GM13976 (cell line): ENCODE measurements around the gene RAB33A.

Experiments
- DNase-seq: peaks from one replicate; pipeline ENCODE4 v3.0.0; 2012; ENCODE audit warnings: low spot score
- in situ Hi-C: fragments of 300-500 bp; cut with MboI; formaldehyde crosslinking; loops from one replicate; pipeline ENCODE4 v1.12.0; 2022; ENCODE audit warnings: low sequenced_read_pairs, mixed read lengths, inconsistent platforms; ENCODE audit not compliant: unreplicated experiment
- TF ChIP-seq, protein P1 (sequence below): IDR thresholded peaks from 2 replicates; pipeline ENCODE4 v1.5.1; 2012; ENCODE audit warnings: borderline replicate concordance, mild to moderate bottlenecking; ENCODE audit not compliant: insufficient read depth; ENCODE audit errors: extremely low read depth, missing control alignments, control extremely low read depth

The RAB33A gene

DNA sequence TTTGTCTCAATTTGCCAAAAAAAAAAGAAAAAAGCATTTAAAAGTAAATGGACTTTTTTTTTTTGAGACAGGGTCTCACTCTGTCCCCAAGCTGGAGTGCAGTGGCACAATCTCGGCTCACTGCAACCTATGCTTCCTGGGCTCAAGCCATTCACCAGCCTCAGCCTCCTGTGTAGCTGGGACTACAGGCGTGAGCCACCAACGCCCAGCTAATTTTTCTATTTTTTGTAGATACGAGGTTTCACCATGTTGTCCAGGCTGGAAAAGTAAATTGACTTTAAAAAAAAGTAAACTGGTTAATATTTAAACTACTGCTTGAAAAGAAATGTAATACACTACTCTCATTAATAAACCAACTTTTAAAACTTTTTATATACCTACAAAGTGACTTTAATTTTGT lies 12.0 kb upstream of the RAB33A start:
- in situ Hi-C loops, result no loop called here
- TF ChIP-seq, protein P1, sequence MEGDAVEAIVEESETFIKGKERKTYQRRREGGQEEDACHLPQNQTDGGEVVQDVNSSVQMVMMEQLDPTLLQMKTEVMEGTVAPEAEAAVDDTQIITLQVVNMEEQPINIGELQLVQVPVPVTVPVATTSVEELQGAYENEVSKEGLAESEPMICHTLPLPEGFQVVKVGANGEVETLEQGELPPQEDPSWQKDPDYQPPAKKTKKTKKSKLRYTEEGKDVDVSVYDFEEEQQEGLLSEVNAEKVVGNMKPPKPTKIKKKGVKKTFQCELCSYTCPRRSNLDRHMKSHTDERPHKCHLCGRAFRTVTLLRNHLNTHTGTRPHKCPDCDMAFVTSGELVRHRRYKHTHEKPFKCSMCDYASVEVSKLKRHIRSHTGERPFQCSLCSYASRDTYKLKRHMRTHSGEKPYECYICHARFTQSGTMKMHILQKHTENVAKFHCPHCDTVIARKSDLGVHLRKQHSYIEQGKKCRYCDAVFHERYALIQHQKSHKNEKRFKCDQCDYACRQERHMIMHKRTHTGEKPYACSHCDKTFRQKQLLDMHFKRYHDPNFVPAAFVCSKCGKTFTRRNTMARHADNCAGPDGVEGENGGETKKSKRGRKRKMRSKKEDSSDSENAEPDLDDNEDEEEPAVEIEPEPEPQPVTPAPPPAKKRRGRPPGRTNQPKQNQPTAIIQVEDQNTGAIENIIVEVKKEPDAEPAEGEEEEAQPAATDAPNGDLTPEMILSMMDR, result no peak
- no peak for DNase-seq

DNA sequence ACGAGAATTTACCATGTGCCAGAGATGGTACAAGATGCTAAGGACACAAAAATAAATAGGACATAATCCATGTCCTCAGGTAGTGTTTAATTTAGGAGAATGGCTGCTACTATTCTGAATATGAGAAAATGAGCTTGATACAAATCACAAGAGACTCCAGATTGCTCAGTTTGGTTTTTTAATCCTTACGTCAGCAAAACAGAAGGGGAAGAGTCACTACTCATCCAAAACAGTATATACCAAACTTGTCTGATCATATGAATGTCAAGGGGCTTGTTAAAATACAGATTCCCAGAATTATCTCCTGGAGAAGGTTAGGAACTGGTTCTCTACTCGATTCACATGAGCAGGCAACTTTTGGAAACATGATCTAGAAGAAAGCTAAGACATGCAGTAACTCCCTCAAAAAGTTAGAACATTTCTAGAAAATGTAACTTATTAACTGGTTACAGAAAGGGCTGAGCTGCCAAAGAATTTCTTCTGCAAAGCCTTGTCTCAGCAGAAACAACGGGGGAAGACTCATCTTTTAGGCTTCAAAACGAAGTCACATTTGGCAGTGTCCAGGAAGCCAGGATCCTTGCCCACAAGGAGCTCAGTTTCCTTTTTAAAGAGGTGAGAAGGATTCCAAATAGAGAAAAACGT lies 9.5 kb upstream of the RAB33A start:
- no peak for DNase-seq
- in situ Hi-C loops, result no loop called here
- TF ChIP-seq, protein P1, result no peak

DNA sequence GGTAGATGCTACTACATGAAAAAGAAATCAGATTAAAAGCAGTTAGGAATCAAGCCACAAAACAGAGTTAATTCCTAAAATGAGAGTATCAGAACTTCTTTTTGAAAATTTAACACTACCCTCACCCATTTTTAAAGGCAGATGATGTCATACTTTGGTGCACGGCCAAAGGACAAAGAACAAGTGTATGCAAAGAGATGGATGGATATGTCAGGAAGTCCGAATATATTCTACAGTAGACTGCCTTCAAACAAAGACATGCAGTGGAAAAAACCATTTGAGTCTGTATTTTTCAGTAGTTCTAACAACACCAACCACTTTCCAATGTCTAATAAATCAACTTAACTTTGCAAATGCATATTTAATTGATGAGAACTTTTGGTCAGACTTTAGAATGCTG lies 8.4 kb upstream of the RAB33A start:
- TF ChIP-seq, protein P1, result no peak
- no peak for DNase-seq
- in situ Hi-C loops, result no loop called here

- in situ Hi-C loops, result no loop called here
- peak; percentile 24 for DNase-seq
- TF ChIP-seq, protein P1, result no peak
These were observed 6.5 kb upstream of the RAB33A start for GRCh38 chrX:130165181-130165702.

DNA sequence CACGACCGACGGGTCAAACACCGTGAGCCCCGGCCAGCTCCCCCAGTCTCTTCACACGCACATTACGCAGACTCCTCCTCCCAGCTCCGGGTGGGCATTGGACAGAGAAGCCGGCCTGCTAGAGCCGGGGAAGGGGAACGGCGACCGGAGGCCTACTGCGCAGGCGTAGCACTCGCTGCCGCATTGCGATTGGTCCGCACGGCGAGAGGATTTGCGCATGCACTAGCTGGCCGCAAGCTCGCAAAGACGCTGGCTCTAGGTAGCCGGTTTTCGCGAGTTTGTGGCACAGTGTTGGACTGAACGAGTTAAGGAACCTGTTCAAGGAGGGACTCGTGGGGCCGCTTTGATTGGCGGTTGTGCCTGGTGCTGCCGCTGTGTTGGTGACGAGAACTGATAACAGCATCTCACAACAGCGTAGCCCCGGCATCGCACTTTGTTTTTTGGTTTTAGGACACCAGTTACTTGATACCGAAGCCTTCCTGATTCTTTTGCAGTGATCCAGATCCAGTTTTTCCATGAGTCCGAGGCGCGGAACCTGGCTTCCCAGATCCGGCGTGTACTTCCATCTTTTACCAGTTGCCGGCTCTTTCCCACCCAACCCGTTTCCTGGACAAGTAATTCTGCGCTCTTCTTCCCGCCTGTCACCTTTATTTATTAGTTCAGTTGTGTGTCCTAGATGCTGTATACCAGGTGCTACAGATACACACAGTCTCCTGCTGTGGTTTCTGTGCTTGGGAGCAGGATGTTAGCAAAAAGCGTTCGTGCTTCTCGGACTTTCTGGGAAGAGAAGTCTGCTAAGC lies 5.9 kb upstream of the RAB33A start, which contains the start of gene AIFM1:
Gene AIFM1 (minus strand): TSS at position 139 of the 800 bp plus-strand sequence. CDS start 185 bp downstream, outside the sequence.
- TF ChIP-seq, protein P1, result no peak
- in situ Hi-C loops, result no loop called here
- DNase-seq, result peak; percentile 86

DNA sequence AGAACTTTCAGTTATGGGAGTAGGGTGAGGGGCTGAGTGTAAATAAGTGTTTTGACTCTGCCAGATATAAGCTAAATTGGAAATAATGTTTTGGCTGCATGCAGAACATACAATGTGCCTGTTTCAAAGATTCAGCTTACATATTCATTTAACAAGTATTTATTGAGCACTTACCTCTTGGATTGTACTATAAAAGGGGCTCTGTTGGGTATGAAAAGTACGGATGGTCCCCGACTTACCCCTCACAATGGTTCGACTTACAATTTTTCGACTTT lies 5.3 kb upstream of the RAB33A start:
- DNase-seq, result no peak
- in situ Hi-C loops, result no loop called here
- TF ChIP-seq, protein P1, result no peak
